ENCODE data around the gene LCE1B. TPM values are rescaled to one million over a fixed set of nuclear protein-coding genes. Genes with fewer than 3 reads are reported as not detected.

Gene LCE1B
- total RNA-seq, 1 experiment from 2014 or later: not detected

DNA sequence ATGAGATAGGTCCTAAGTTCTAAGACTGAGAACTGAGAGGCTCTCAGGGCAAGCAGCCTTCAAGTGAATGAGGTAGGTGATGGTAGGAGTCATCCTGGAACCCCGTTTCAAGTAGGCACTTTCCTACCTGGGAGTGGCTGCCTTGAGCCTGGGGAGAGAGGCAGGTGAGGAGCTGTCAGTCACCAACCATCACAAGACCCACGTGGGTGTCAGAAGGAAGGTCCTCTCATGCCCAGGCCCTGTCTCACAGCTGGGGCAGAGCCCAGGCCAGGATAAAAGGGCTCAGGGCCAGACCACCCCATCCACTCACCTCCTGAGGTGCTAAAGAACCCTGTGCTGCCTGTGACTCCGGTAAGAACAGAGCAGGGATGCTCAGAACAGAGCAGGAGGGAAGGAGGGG, 15.3 kb upstream of the LCE1B start, which contains the start of gene LCE1D:
Gene LCE1D, plus strand, starts transcription at position 301 of the 400 bp plus-strand sequence. CDS start 1,074 bp downstream, outside the sequence.
- H2BK5ac ChIP-seq (ENCODE audit: insufficient read length, low read length): no peak within 1 kb of the TSS
- H3K4me1 Mint-ChIP-seq: no peaks in the 10 kb centered on the region

More for the DNA sequence above, 15.3 kb upstream of the LCE1B start, which contains the start of gene LCE1D:
- Histone ChIP-seq H2BK15ac (ENCODE audit: low read depth, low read length) (no peak within 1 kb of the TSS), H3K23me2 (ENCODE audit: insufficient read length, low read depth, low read length, poor library complexity, severe bottlenecking) (no peaks in the 10 kb centered on the region), H4K5ac (ENCODE audit: insufficient read length, low read depth, low read length) (no peak within 1 kb of the TSS), H2AK5ac (ENCODE audit: insufficient read length, low read length) (no peak within 1 kb of the TSS), H3K79me1 (ENCODE audit: insufficient read depth, low read depth, low read length, poor library complexity, severe bottlenecking) (no peaks in the 10 kb centered on the region), H4K20me1 (ENCODE audit: control insufficient read depth, insufficient read depth, insufficient read length) (no peaks in the 10 kb centered on the region), H3K79me2 (ENCODE audit: insufficient read depth, low read length) (no peaks in the 10 kb centered on the region), H3K9ac (ENCODE audit: extremely low read depth, insufficient read length, low read length) (no peak within 1 kb of the TSS), H3K27me3 (ENCODE audit: insufficient read depth, low read length) (no peaks in the 10 kb centered on the region; the same call in 1 of the 2 replicates), H3K4me2 (ENCODE audit: insufficient read depth, insufficient read length, low read length) (no peak within 1 kb of the TSS), H3T11ph (ENCODE audit: low read length) (no peak within 1 kb of the TSS), H2BK120ac (ENCODE audit: low read depth, low read length, poor library complexity, severe bottlenecking) (no peak within 1 kb of the TSS), H3K56ac (ENCODE audit: insufficient read length, low read depth, low read length) (no peak within 1 kb of the TSS), H3K9me3 (ENCODE audit: control insufficient read depth, low read depth, low read length) (peaks cover 61% of the 10 kb centered on the region), H3K4ac (ENCODE audit: low read depth, low read length) (no peak within 1 kb of the TSS), H4K91ac (ENCODE audit: insufficient read length, low read depth, low read length) (no peak within 1 kb of the TSS), H2AFZ (ENCODE audit: low read length) (no peak within 1 kb of the TSS), H3K23ac (ENCODE audit: insufficient read length, low read depth, low read length) (no peak within 1 kb of the TSS), H3K14ac (ENCODE audit: insufficient read depth, low read length) (no peak within 1 kb of the TSS), H4K8ac (replicated peaks; ENCODE audit: insufficient read length, low read depth, low read length) (no peak within 1 kb of the TSS), H2BK12ac (ENCODE audit: insufficient read length, low read depth, low read length) (no peak within 1 kb of the TSS), H2BK20ac (ENCODE audit: low read depth, low read length, poor library complexity, severe bottlenecking) (no peak within 1 kb of the TSS), H3K27ac (ENCODE audit: insufficient read length, low read depth, low read length) (no peak within 1 kb of the TSS), H3K18ac (ENCODE audit: insufficient read length, low read depth, low read length) (no peak within 1 kb of the TSS), H3K4me1 (ENCODE audit: insufficient read depth, low read length) (no peaks in the 10 kb centered on the region)
- Mint-ChIP-seq H3K9me3 (peaks cover 88 to 93% of the 10 kb centered on the region in 2 experiments), H3K27me3 (ENCODE audit: low read depth) (no peaks in the 10 kb centered on the region), H3K27ac (no peak within 1 kb of the TSS), H3K4me3 (no peak within 1 kb of the TSS), H3K36me3 (ENCODE audit: insufficient read depth in 1 of 3, low read depth in 3 of 3) (peaks cover 4 to 22% (median 11%) of the 10 kb centered on the region in 3 experiments)
- TF ChIP-seq CTCF (conservative IDR thresholded peaks at IDR 0.05): no peak
- DNase-seq: no peak
- WGBS (ENCODE audit: extremely low coverage, insufficient read length, low lambda C conversion rate): no CpG with 5 or more reads among the region's 3 CpGs
